Activated naive CD4-positive, alpha-beta T cell treated with anti-CD3 and anti-CD28 coated beads, Interleukin-2, amount 50 U/mL, for 24 hours (primary cell): Measurements from ENCODE around the gene CMTM5.
"Not testable (repeated sequence)": the region's sequence is repeated elsewhere in the genome, so short reads cannot be mapped to it uniquely, and the experiment has no call there.

ENCODE experiments used
- H3K27ac Mint-ChIP-seq: one replicate; pipeline ENCODE4 v1.8.0; 2021; ENCODE audit warnings: mild to moderate bottlenecking, mixed read lengths
- H3K27me3 Mint-ChIP-seq: one replicate; pipeline ENCODE4 v1.8.0; 2021; ENCODE audit warnings: mixed read lengths
- H3K36me3 Mint-ChIP-seq: one replicate; pipeline ENCODE4 v1.8.0; 2021; ENCODE audit warnings: mixed read lengths
- H3K4me1 Mint-ChIP-seq: one replicate; pipeline ENCODE4 v1.8.0; 2021; ENCODE audit warnings: mixed read lengths
- H3K4me3 Mint-ChIP-seq: one replicate; pipeline ENCODE4 v1.8.0; 2021; ENCODE audit warnings: mild to moderate bottlenecking, mixed read lengths
- H3K9me3 Mint-ChIP-seq: one replicate; pipeline ENCODE4 v1.8.0; 2021; ENCODE audit warnings: mixed read lengths

The CMTM5 gene

DNA sequence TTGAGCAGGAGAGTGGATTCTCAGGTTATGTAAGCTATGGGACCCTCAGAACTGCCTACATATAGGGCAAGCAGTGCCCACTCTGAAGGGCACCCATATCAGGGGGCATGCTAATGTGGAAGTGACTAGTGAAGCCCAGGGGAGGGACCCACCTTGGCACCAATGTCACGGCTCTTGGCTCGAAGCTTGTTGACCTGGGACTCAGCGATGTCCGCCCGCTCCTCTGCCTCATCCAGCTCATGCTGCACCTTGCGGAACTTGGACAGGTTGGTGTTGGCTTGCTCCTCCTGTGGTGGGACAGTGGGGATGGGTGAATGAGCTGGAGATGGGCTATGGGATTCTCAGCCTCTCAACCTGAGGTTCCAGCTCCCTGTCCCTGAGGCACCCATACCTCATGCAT is 5.4 kb downstream of the CMTM5 start:
- Mint-ChIP-seq H3K36me3 (no peaks in the 10 kb centered on the region), H3K4me3 (no peak overlapping the region), H3K27me3 (peaks cover 4% of the 10 kb centered on the region), H3K9me3 (no peaks in the 10 kb centered on the region), H3K27ac (no peak overlapping the region), H3K4me1 (no peaks in the 10 kb centered on the region)

GRCh38 chr14:23382731-23383440 is 6.0 kb downstream of the CMTM5 start:
- Mint-ChIP-seq H3K27ac (no peak overlapping the region), H3K27me3 (peaks cover 4% of the 10 kb centered on the region), H3K9me3 (no peaks in the 10 kb centered on the region), H3K36me3 (no peaks in the 10 kb centered on the region), H3K4me3 (no peak overlapping the region), H3K4me1 (no peaks in the 10 kb centered on the region)

GRCh38 chr14:23384364-23385080 is 7.7 kb downstream of the CMTM5 start:
- Mint-ChIP-seq H3K27ac (no peak overlapping the region), H3K36me3 (no peaks in the 10 kb centered on the region), H3K4me1 (no peaks in the 10 kb centered on the region), H3K9me3 (no peaks in the 10 kb centered on the region), H3K27me3 (peaks cover 4% of the 10 kb centered on the region), H3K4me3 (no peak overlapping the region)

- H3K4me3 Mint-ChIP-seq, result no peak overlapping the region
- peak overlapping the region; percentile 31 for H3K27ac Mint-ChIP-seq
- no peaks in the 10 kb centered on the region for H3K4me1 Mint-ChIP-seq
- H3K9me3 Mint-ChIP-seq, result no peaks in the 10 kb centered on the region
- H3K27me3 Mint-ChIP-seq, result peaks cover 4% of the 10 kb centered on the region
- H3K36me3 Mint-ChIP-seq, result no peaks in the 10 kb centered on the region
Observed at GRCh38 chr14:23385244-23385641, 8.4 kb downstream of the CMTM5 start.

GRCh38 chr14:23385642-23386265 is 8.9 kb downstream of the CMTM5 start:
- no peaks in the 10 kb centered on the region for H3K4me1 Mint-ChIP-seq
- H3K4me3 Mint-ChIP-seq, result no peak overlapping the region
- H3K27ac Mint-ChIP-seq, result no peak overlapping the region
- H3K36me3 Mint-ChIP-seq, result no peaks in the 10 kb centered on the region
- H3K9me3 Mint-ChIP-seq, result no peaks in the 10 kb centered on the region
- H3K27me3 Mint-ChIP-seq, result peaks cover 3% of the 10 kb centered on the region

DNA sequence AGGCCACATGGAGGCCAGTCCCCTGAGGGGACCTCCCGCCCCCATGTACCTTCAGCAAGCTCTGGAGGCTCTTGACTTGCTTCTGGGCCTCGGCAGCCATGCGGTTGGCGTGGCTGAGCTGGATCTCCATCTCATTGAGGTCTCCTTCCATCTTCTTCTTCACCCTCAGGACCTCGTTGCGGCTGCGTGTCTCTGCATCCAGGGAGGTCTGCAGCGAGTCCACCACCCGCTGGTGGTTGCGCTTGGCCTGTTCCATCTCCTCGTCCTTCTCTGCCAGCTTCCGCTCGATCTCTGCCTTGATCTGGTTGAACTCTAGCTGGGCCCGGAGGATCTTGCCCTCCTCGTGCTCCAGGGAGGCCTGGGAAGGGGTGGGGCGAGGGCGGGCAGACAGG is 9.4 kb downstream of the CMTM5 start:
- H3K27ac Mint-ChIP-seq, H3K9me3 Mint-ChIP-seq, H3K27me3 Mint-ChIP-seq, H3K4me3 Mint-ChIP-seq, H3K36me3 Mint-ChIP-seq, H3K4me1 Mint-ChIP-seq: not testable (repeated sequence)

- Mint-ChIP-seq H3K36me3 (no peaks in the 10 kb centered on the region), H3K27ac (no peak overlapping the region), H3K27me3 (no peaks in the 10 kb centered on the region), H3K9me3 (no peaks in the 10 kb centered on the region), H3K4me3 (no peak overlapping the region), H3K4me1 (no peaks in the 10 kb centered on the region)
Observed at GRCh38 chr14:23386999-23387398, 10.2 kb downstream of the CMTM5 start.

DNA sequence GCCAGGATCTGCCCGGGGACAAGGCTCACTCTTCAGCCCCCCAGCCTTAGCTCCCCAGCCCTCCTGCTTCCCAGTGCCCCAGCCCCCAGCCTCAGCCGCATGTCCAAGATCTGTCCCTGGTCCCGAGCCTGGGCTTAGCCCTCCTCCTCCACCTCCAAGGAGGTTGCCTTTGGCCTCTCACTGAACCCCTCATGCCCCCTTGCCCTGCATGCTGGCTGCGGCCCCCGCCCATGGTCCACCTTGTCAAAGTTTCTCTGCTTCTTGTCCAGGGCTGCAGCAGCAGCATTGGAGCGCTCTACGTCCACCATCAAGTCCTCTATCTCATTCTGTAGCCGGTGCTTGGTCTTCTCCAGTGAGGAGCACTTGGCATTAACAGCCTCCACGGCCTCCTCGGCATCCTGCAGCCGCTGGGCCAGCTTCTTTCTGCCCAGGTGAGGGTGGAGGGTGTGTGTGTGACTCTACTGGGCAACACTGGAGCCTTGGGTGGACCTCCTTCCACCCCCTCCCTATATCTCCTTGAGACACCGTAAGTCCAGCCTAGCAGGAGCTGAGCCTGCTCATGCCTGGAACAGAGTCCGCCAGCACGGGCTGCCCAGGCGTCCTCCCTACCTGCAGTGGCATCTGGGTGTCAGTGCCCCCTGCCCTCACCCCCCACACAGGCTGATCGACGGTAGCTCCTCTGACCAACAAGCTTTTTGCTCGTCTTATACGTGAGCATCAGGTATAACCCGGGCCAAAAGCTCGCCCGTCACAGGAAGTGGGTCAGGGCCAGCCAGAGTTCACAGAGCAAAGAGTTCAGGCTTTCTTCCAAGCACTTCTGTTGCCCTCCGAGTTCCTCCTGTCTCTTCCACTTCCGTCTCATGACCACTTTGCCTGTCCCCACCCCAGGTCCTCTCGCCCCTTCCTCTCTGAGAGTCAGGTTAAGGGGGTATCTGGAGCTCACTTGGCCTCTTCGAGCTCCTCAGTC is 11.4 kb downstream of the CMTM5 start:
- Mint-ChIP-seq H3K4me1 (no peaks in the 10 kb centered on the region), H3K27ac (no peak overlapping the region), H3K27me3 (no peaks in the 10 kb centered on the region), H3K9me3 (no peaks in the 10 kb centered on the region), H3K4me3 (no peak overlapping the region), H3K36me3 (no peaks in the 10 kb centered on the region)

- H3K4me1 Mint-ChIP-seq, result no peaks in the 10 kb centered on the region
- no peak overlapping the region for H3K27ac Mint-ChIP-seq
- H3K9me3 Mint-ChIP-seq, result no peaks in the 10 kb centered on the region
- H3K27me3 Mint-ChIP-seq, result no peaks in the 10 kb centered on the region
- H3K36me3 Mint-ChIP-seq, result no peaks in the 10 kb centered on the region
- H3K4me3 Mint-ChIP-seq, result no peak overlapping the region
Observed at GRCh38 chr14:23388996-23389395, 12.2 kb downstream of the CMTM5 start.

GRCh38 chr14:23389396-23389795 is 12.6 kb downstream of the CMTM5 start:
- H3K36me3 Mint-ChIP-seq, result no peaks in the 10 kb centered on the region
- no peaks in the 10 kb centered on the region for H3K4me1 Mint-ChIP-seq
- no peak overlapping the region for H3K27ac Mint-ChIP-seq
- no peak overlapping the region for H3K4me3 Mint-ChIP-seq
- no peaks in the 10 kb centered on the region for H3K27me3 Mint-ChIP-seq
- no peaks in the 10 kb centered on the region for H3K9me3 Mint-ChIP-seq

GRCh38 chr14:23389871-23390270 is 13.0 kb downstream of the CMTM5 start:
- not testable (repeated sequence) for H3K27ac Mint-ChIP-seq, H3K4me1 Mint-ChIP-seq, H3K4me3 Mint-ChIP-seq, H3K9me3 Mint-ChIP-seq, H3K36me3 Mint-ChIP-seq, H3K27me3 Mint-ChIP-seq

- H3K27me3 Mint-ChIP-seq, result no peaks in the 10 kb centered on the region
- no peaks in the 10 kb centered on the region for H3K4me1 Mint-ChIP-seq
Observed at GRCh38 chr14:23392613-23393012, 15.8 kb downstream of the CMTM5 start.

GRCh38 chr14:23396126-23396525 is 19.3 kb downstream of the CMTM5 start:
- H3K27me3 Mint-ChIP-seq, result peaks cover 2% of the 10 kb centered on the region
- no peaks in the 10 kb centered on the region for H3K9me3 Mint-ChIP-seq
- H3K27ac Mint-ChIP-seq, result no peak overlapping the region
- no peak overlapping the region for H3K4me3 Mint-ChIP-seq
- no peaks in the 10 kb centered on the region for H3K36me3 Mint-ChIP-seq
- H3K4me1 Mint-ChIP-seq, result no peaks in the 10 kb centered on the region

More at GRCh38 chr14:23392613-23393012, 15.8 kb downstream of the CMTM5 start:
- no peak overlapping the region for H3K4me3 Mint-ChIP-seq
- H3K27ac Mint-ChIP-seq, result no peak overlapping the region
- no peaks in the 10 kb centered on the region for H3K9me3 Mint-ChIP-seq
- H3K36me3 Mint-ChIP-seq, result no peaks in the 10 kb centered on the region

GRCh38 chr14:23396781-23397407 is 20.0 kb downstream of the CMTM5 start:
- H3K4me3 Mint-ChIP-seq, result no peak overlapping the region
- no peaks in the 10 kb centered on the region for H3K4me1 Mint-ChIP-seq
- H3K36me3 Mint-ChIP-seq, result no peaks in the 10 kb centered on the region
- peaks cover 2% of the 10 kb centered on the region for H3K27me3 Mint-ChIP-seq
- H3K9me3 Mint-ChIP-seq, result no peaks in the 10 kb centered on the region
- H3K27ac Mint-ChIP-seq, result no peak overlapping the region

DNA sequence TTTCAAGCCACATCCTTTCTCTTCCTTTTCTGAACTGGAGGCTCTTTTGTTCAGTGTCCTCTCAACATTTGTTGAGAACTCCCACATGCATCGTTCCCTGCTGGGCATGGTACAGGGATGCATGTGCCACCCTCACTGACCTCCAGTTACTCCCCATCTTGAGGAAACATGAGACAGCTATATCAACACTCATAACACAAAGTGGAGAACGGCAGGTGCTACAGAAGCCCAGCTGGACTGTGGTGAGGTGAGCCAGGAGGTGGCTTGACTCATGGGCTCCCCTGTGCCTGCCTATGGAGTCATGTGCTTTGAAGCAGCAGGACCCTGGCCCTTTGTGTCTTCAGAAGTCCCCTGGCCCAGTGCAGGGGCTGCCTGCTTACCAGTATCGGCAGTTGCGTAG is 21.5 kb downstream of the CMTM5 start:
- peaks cover 2% of the 10 kb centered on the region for H3K27me3 Mint-ChIP-seq
- H3K4me1 Mint-ChIP-seq, result no peaks in the 10 kb centered on the region
- no peaks in the 10 kb centered on the region for H3K36me3 Mint-ChIP-seq
- no peaks in the 10 kb centered on the region for H3K9me3 Mint-ChIP-seq
- H3K4me3 Mint-ChIP-seq, result no peak overlapping the region
- no peak overlapping the region for H3K27ac Mint-ChIP-seq
